Gastroesophageal sphincter (tissue), 3 donors: ENCODE measurements around the gene TMIE.

Source experiments
- CTCF ChIP-seq, 4 experiments: fragments of 200-600 bp in 2 of 4; fragments of 450-650 bp in 2 of 4; sonication (generic) in 1 of 4; IDR thresholded peaks; one replicate each; pipeline ENCODE4 v1.5.1; 2017 to 2019; ENCODE audit warnings: antibody characterized with exemption in 4 of 4, mild to moderate bottlenecking in 2 of 4, moderate library complexity in 2 of 4
- EP300 ChIP-seq: sonication (generic); formaldehyde crosslinking; IDR thresholded peaks from one replicate; pipeline ENCODE4 v1.6.1; 2017; ENCODE audit warnings: antibody characterized with exemption, mild to moderate bottlenecking

- TF ChIP-seq CTCF (IDR thresholded peaks at IDR 0.05) (no peak), EP300 (no peak)
Observed at GRCh38 chr3:46664188-46664970, 36.8 kb upstream of the TMIE start.
